PFSK-1 (cell line): ENCODE measurements around the gene AASDH.

ENCODE experiments used
- FOXP2 ChIP-seq: optimal IDR thresholded peaks from 2 replicates; pipeline ENCODE3; 2011; ENCODE audit warnings: borderline replicate concordance, control low read depth, inconsistent platforms; ENCODE audit not compliant: insufficient read depth; ENCODE audit errors: extremely low read length, extremely low read depth
- POLR2AphosphoS5 ChIP-seq: IDR thresholded peaks from 2 replicates; pipeline ENCODE4 v1.6.1; 2012; ENCODE audit warnings: low read depth, mild to moderate bottlenecking, control low read depth, low read length, moderate library complexity
- REST ChIP-seq, 2 experiments: IDR thresholded peaks; 2 replicates each; pipeline versions ENCODE4 v1.6.1 to v1.8.0; 2011 to 2012; ENCODE audit warnings: low read depth in 2 of 2, low read length in 2 of 2, control low read depth in 1 of 2, inconsistent platforms in 1 of 2, mild to moderate bottlenecking in 1 of 2, moderate library complexity in 1 of 2; ENCODE audit not compliant: insufficient read depth in 1 of 2
- SIN3A ChIP-seq: IDR thresholded peaks from 2 replicates; pipeline ENCODE4 v1.6.1; 2012; ENCODE audit warnings: mild to moderate bottlenecking, low read length, moderate library complexity, borderline replicate concordance; ENCODE audit not compliant: insufficient read depth
- TAF1 ChIP-seq: IDR thresholded peaks from 2 replicates; pipeline ENCODE4 v1.6.1; 2012; ENCODE audit warnings: low read length, control low read depth, borderline replicate concordance; ENCODE audit not compliant: insufficient read depth

The AASDH gene

GRCh38 chr4:56316011-56316650 is 71.2 kb downstream of the AASDH start:
- TF ChIP-seq REST (IDR thresholded peaks at IDR 0.05; ENCODE audit: insufficient read depth in 1 of 2, low read depth in 2 of 2, low read length in 2 of 2) (no peak), SIN3A (no peak), POLR2AphosphoS5 (no peak), FOXP2 (no peak), TAF1 (no peak)

GRCh38 chr4:56315543-56315942 is 71.7 kb downstream of the AASDH start:
- TF ChIP-seq POLR2AphosphoS5 (no peak), REST (IDR thresholded peaks at IDR 0.05; ENCODE audit: insufficient read depth in 1 of 2, low read depth in 2 of 2, low read length in 2 of 2) (no peak), SIN3A (no peak), FOXP2 (no peak)

GRCh38 chr4:56315041-56315440 is 72.2 kb downstream of the AASDH start:
- TF ChIP-seq REST (IDR thresholded peaks at IDR 0.05; ENCODE audit: insufficient read depth in 1 of 2, low read depth in 2 of 2, low read length in 2 of 2): no peak
- TF ChIP-seq POLR2AphosphoS5: no peak
- TF ChIP-seq SIN3A: no peak
- TF ChIP-seq FOXP2: no peak
- no peak for TF ChIP-seq TAF1

GRCh38 chr4:56314207-56314915 is 72.9 kb downstream of the AASDH start:
- TF ChIP-seq FOXP2: no peak
- no peak for TF ChIP-seq POLR2AphosphoS5
- no peak for TF ChIP-seq REST (IDR thresholded peaks at IDR 0.05; ENCODE audit: insufficient read depth in 1 of 2, low read depth in 2 of 2, low read length in 2 of 2)
- no peak for TF ChIP-seq SIN3A
- no peak for TF ChIP-seq TAF1
